ENCODE measurements around the gene VSX2. TPM values are rescaled to one million over a fixed set of nuclear protein-coding genes. Genes with fewer than 3 reads are reported as not detected.

The VSX2 gene
- total RNA-seq, 1 donor from 2014 or later: not detected

GRCh38 chr14:74308695-74309094 is 69.4 kb downstream of the VSX2 start:
- no peak for TF ChIP-seq CTCF (conservative IDR thresholded peaks at IDR 0.05; ENCODE audit: low read depth, low read length)
- no peak overlapping the region for H3K4me3 ChIP-seq (ENCODE audit: low read depth, low read length)
- no peak for DNase-seq (ENCODE audit: low read depth)

GRCh38 chr14:74309125-74310022 is 70.1 kb downstream of the VSX2 start:
- no peak for DNase-seq (ENCODE audit: low read depth)
- no peak for TF ChIP-seq CTCF (conservative IDR thresholded peaks at IDR 0.05; ENCODE audit: low read depth, low read length)
- no peak overlapping the region for H3K4me3 ChIP-seq (ENCODE audit: low read depth, low read length)

- no peak for TF ChIP-seq CTCF (conservative IDR thresholded peaks at IDR 0.05; ENCODE audit: low read depth, low read length)
Measured at GRCh38 chr14:74312161-74312560, 72.9 kb downstream of the VSX2 start.

More at GRCh38 chr14:74312161-74312560, 72.9 kb downstream of the VSX2 start:
- no peak overlapping the region for H3K4me3 ChIP-seq (ENCODE audit: low read depth, low read length)
- no peak for DNase-seq (ENCODE audit: low read depth)

Other genes starting within 250 kb of the VSX2 start
- gene ENTPD5, start 220.2 kb upstream of the VSX2 start, total RNA-seq: 2.7 and 4.8 TPM in 2 replicates
- gene BBOF1, start 220.1 kb upstream of the VSX2 start, total RNA-seq: 1.2 and 3.8 TPM in 2 replicates
- gene ALDH6A1, start 155.0 kb upstream of the VSX2 start, total RNA-seq: 3.5 and 7.9 TPM in 2 replicates
- 4.6 and 7.2 TPM in 2 replicates for gene LIN52, start 154.5 kb upstream of the VSX2 start, total RNA-seq
- gene ABCD4, start 63.5 kb downstream of the VSX2 start, total RNA-seq: 36.8 and 65.3 TPM in 2 replicates
- gene VRTN, start 109.0 kb downstream of the VSX2 start, total RNA-seq: not detected in 2 replicates
- not detected in 2 replicates for gene SYNDIG1L, start 186.8 kb downstream of the VSX2 start, total RNA-seq

All from epithelial cell of proximal tubule (primary cell).